Tibial nerve (tissue), 4 donors: ENCODE results near the gene RUSC1. TPM values are rescaled to one million over a fixed set of nuclear protein-coding genes. Genes with fewer than 3 reads are reported as not detected.

Experiments
- DNase-seq, 2 donors: peaks; one replicate each; pipeline ENCODE4 v3.0.0-alpha.2; 2019; ENCODE audit warnings: low spot score in 2 of 2
- H3K27ac ChIP-seq, 4 donors: fragments of 200-600 bp; sonication (generic) in 3 of 4; one replicate each; pipeline ENCODE4 v1.5.1; 2017 to 2019; ENCODE audit warnings: mild to moderate bottlenecking in 1 of 4
- H3K27me3 ChIP-seq, 2 donors: fragments of 200-600 bp; sonication (generic) in 1 of 2; one replicate each; pipeline versions ENCODE4 v1.5.1 to v1.6.0; 2017 to 2019
- H3K36me3 ChIP-seq, 3 donors: fragments of 200-600 bp; sonication (generic); one replicate each; pipeline ENCODE4 v1.5.1; 2018 to 2019
- H3K4me1 ChIP-seq, 4 donors: fragments of 200-600 bp; sonication (generic) in 3 of 4; one replicate each; pipeline ENCODE4 v1.5.1; 2017 to 2019
- H3K4me3 ChIP-seq, 4 donors: fragments of 200-600 bp; sonication (generic) in 3 of 4; one replicate each; pipeline ENCODE4 v1.5.1; 2017 to 2019; ENCODE audit warnings: mild to moderate bottlenecking in 1 of 4, moderate library complexity in 1 of 4
- H3K9me3 ChIP-seq, 4 donors: fragments of 200-600 bp; sonication (generic) in 3 of 4; one replicate each; pipeline ENCODE4 v1.5.1; 2017 to 2019
- CTCF ChIP-seq, 5 experiments: fragments of 200-600 bp in 3 of 5; fragments of 450-650 bp in 2 of 5; sonication (generic) in 3 of 5; IDR thresholded peaks; one replicate each; pipeline ENCODE4 v1.5.1; 2016 to 2019; ENCODE audit warnings: antibody characterized with exemption in 5 of 5, mild to moderate bottlenecking in 3 of 5, moderate library complexity in 2 of 5
- EP300 ChIP-seq, 2 donors: sonication (generic); formaldehyde crosslinking; IDR thresholded peaks; one replicate each; pipeline ENCODE4 v1.6.1; 2017; ENCODE audit warnings: antibody characterized with exemption in 2 of 2, mild to moderate bottlenecking in 1 of 2
- POLR2A ChIP-seq, 2 donors: fragments of 450-650 bp; IDR thresholded peaks; one replicate each; pipeline ENCODE4 v1.6.1; 2017; ENCODE audit warnings: antibody characterized with exemption in 2 of 2, mild to moderate bottlenecking in 2 of 2, moderate library complexity in 2 of 2
- WGBS, 2 donors: methylation state at CpG; one replicate each; pipeline ENCODE4 v1.1.5; 2018; 5-methylcytosine and 5-hydroxymethylcytosine counted together
- total RNA-seq, 4 donors: library from RNA; depleted of rRNA; stranded (reverse); fragments of >200 nt; gene quantifications; one replicate each; pipeline ENCODE4 v1.1.0, GENCODE V29; 2016

The RUSC1 gene
- total RNA-seq, 4 donors from 2014 or later: 22.2 to 36.0 (median 26.5) TPM

- H3K4me1 ChIP-seq: peaks cover 0 to 33% (median 16%) of the 10 kb centered on the region in 4 donors
- peaks cover 0 to 7% (median 0%) of the 10 kb centered on the region in 3 donors for H3K36me3 ChIP-seq
- H3K9me3 ChIP-seq: no peaks in the 10 kb centered on the region
- H3K4me3 ChIP-seq: peak overlapping the region; percentile 43 to 89 (median 78)
- peak in 1 of 2 donors; percentile 53 for DNase-seq
- TF ChIP-seq CTCF (IDR thresholded peaks at IDR 0.05) (no peak), POLR2A (IDR thresholded peaks at IDR 0.05) (no peak), EP300 (IDR thresholded peaks at IDR 0.05) (no peak)
- no peaks in the 10 kb centered on the region for H3K27me3 ChIP-seq
- H3K27ac ChIP-seq: peak overlapping the region in 3 of 4 donors; percentile 72 to 86 (median 78)
- 1 to 3% methylated on average over 18 to 27 of the region's 29 CpGs for WGBS, 2 donors
These were observed 42.6 kb upstream of the RUSC1 start for GRCh38 chr1:155277902-155278688.

- no peaks in the 10 kb centered on the region for H3K9me3 ChIP-seq
- peaks cover 0 to 11% (median 0%) of the 10 kb centered on the region in 3 donors for H3K36me3 ChIP-seq
- no peak for DNase-seq
- 54 to 59% methylated on average over 10 of the region's 10 CpGs for WGBS, 2 donors
- no peaks in the 10 kb centered on the region for H3K27me3 ChIP-seq
- H3K27ac ChIP-seq: no peak overlapping the region
- no peak for TF ChIP-seq EP300 (IDR thresholded peaks at IDR 0.05)
- TF ChIP-seq CTCF (IDR thresholded peaks at IDR 0.05): no peak
- no peak for TF ChIP-seq POLR2A (IDR thresholded peaks at IDR 0.05)
- no peak overlapping the region for H3K4me3 ChIP-seq
- H3K4me1 ChIP-seq: peaks cover 0 to 31% (median 16%) of the 10 kb centered on the region in 4 donors
These were observed 42.0 kb upstream of the RUSC1 start for GRCh38 chr1:155278689-155279160.

GRCh38 chr1:155279268-155279667 lies 41.4 kb upstream of the RUSC1 start:
- Histone ChIP-seq H3K27ac (no peak overlapping the region), H3K4me3 (no peak overlapping the region), H3K9me3 (no peaks in the 10 kb centered on the region), H3K27me3 (no peaks in the 10 kb centered on the region), H3K36me3 (peaks cover 0 to 16% (median 0%) of the 10 kb centered on the region in 3 donors), H3K4me1 (peaks cover 0 to 27% (median 14%) of the 10 kb centered on the region in 4 donors)
- no peak for TF ChIP-seq CTCF (IDR thresholded peaks at IDR 0.05)
- TF ChIP-seq EP300 (IDR thresholded peaks at IDR 0.05): no peak
- no peak for DNase-seq
- WGBS, 2 donors: 63 to 70% methylated on average over 2 of the region's 2 CpGs

- 91 to 93% methylated on average over 29 of the region's 29 CpGs for WGBS, 2 donors
- Histone ChIP-seq H3K4me1 (peaks cover 0 to 14% (median 8%) of the 10 kb centered on the region in 4 donors), H3K4me3 (no peak overlapping the region), H3K27ac (no peak overlapping the region), H3K9me3 (no peaks in the 10 kb centered on the region), H3K36me3 (peaks cover 0 to 33% (median 0%) of the 10 kb centered on the region in 3 donors), H3K27me3 (no peaks in the 10 kb centered on the region)
- TF ChIP-seq EP300 (IDR thresholded peaks at IDR 0.05) (no peak), POLR2A (IDR thresholded peaks at IDR 0.05) (no peak), CTCF (IDR thresholded peaks at IDR 0.05) (no peak)
- DNase-seq: no peak
These were observed 38.1 kb upstream of the RUSC1 start for GRCh38 chr1:155282488-155283091.

GRCh38 chr1:155284476-155284875 lies 36.2 kb upstream of the RUSC1 start:
- WGBS, 2 donors: 88 to 89% methylated on average over 12 of the region's 12 CpGs
- DNase-seq: no peak
- Histone ChIP-seq H3K27ac (no peak overlapping the region), H3K4me3 (no peak overlapping the region), H3K36me3 (peaks cover 0 to 47% (median 0%) of the 10 kb centered on the region in 3 donors), H3K4me1 (no peaks in the 10 kb centered on the region), H3K27me3 (no peaks in the 10 kb centered on the region), H3K9me3 (no peaks in the 10 kb centered on the region)
- TF ChIP-seq POLR2A (IDR thresholded peaks at IDR 0.05) (no peak), CTCF (IDR thresholded peaks at IDR 0.05) (no peak), EP300 (IDR thresholded peaks at IDR 0.05) (no peak)
